Gastroesophageal sphincter (tissue), 3 donors: Measurements from ENCODE around the gene SPRR3.

ENCODE experiments used
- CTCF ChIP-seq, 4 experiments: fragments of 200-600 bp in 2 of 4; fragments of 450-650 bp in 2 of 4; sonication (generic) in 1 of 4; IDR thresholded peaks; one replicate each; pipeline ENCODE4 v1.5.1; 2017 to 2019; ENCODE audit warnings: antibody characterized with exemption in 4 of 4, mild to moderate bottlenecking in 2 of 4, moderate library complexity in 2 of 4
- EP300 ChIP-seq: sonication (generic); formaldehyde crosslinking; IDR thresholded peaks from one replicate; pipeline ENCODE4 v1.6.1; 2017; ENCODE audit warnings: antibody characterized with exemption, mild to moderate bottlenecking
- POLR2A ChIP-seq, 2 donors: fragments of 450-650 bp; IDR thresholded peaks; one replicate each; pipeline ENCODE4 v1.6.1; 2017; ENCODE audit warnings: antibody characterized with exemption in 2 of 2, mild to moderate bottlenecking in 2 of 2, moderate library complexity in 1 of 2

GRCh38 chr1:152959801-152960451 is 41.6 kb upstream of the SPRR3 start:
- TF ChIP-seq CTCF (IDR thresholded peaks at IDR 0.05) (no peak), POLR2A (IDR thresholded peaks at IDR 0.05) (no peak), EP300 (no peak)
